Measurements from ENCODE around the gene NEDD4L. TPM values are rescaled to one million over a fixed set of nuclear protein-coding genes. Genes with fewer than 3 reads are reported as not detected.

The NEDD4L gene
- total and polyA plus RNA-seq, 10 of the 15 experiments (the other 5 are each of a cell fraction or from before 2014, with no cell fraction given): 7.4 to 24.0 (median 17.7) TPM

DNA sequence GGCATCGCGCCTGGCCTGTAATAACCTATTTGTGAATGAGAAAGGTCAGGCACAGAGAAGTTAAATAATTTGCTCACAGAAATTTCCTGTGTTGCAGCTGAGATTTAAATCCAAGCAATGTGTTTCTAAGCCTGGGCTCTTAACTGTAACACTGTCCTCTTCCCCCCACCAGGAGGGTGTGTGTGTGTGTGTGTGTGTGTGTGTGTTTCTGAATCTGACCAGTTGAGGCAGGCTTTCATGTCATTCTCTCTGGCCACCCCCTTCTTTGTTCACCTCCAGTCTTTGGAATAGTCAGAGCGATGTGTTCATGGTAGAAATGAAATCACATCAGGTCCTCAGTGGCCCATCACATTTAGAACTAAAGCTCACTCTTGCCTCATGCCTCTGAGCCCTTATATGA lies 81.2 kb downstream of the NEDD4L start:
- TF ChIP-seq TARDBP (IDR thresholded peaks at IDR 0.05; ENCODE audit: borderline replicate concordance) (no peak), CEBPZ (IDR thresholded peaks at IDR 0.05; ENCODE audit: low read depth, low read length) (no peak)
- Histone ChIP-seq H3K27me3 (replicated peaks in 1 of 2; ENCODE audit: control insufficient read depth in 2 of 2, insufficient read depth in 2 of 2, low read length in 1 of 2) (no peaks in the 10 kb centered on the region), H3K9ac (ENCODE audit: control insufficient read depth, insufficient read depth, low read length) (no peak overlapping the region), H3K27ac (ENCODE audit: control insufficient read depth, insufficient read depth) (no peak overlapping the region), H3K4me2 (ENCODE audit: control insufficient read depth, insufficient read depth) (no peak overlapping the region), H3K4me1 (ENCODE audit: control insufficient read depth, insufficient read depth, low read length) (no peaks in the 10 kb centered on the region), H3K4me3 (no peak overlapping the region), H4K20me1 (ENCODE audit: control insufficient read depth, insufficient read depth) (no peaks in the 10 kb centered on the region), H3K36me3 (ENCODE audit: control insufficient read depth in 2 of 2, insufficient read depth in 2 of 2, low read length in 1 of 2) (no peaks in the 10 kb centered on the region), H2AFZ (ENCODE audit: control insufficient read depth, low read depth, low read length) (no peak overlapping the region), H3K79me2 (ENCODE audit: control insufficient read depth, insufficient read depth, low read length) (no peaks in the 10 kb centered on the region), H3K9me3 (replicated peaks; ENCODE audit: control insufficient read depth, insufficient read depth, low read length) (no peaks in the 10 kb centered on the region; the same call in 2 of the 3 replicates)
- in situ Hi-C loops (cut with MboI) (loop anchor here (10.0 kb wide), 1 partner anchor 240 kb away; no protein-coding TSS in a partner anchor), intact Hi-C loops (cut with micrococcal nuclease; ENCODE audit: unreplicated experiment) (no loop called here)
- ChIA-PET POLR2A (no interaction called here), RAD21 (ENCODE audit: unreplicated experiment) (interaction anchor here (0.8 to 2.0 kb wide), 5 partner anchors 11 to 166 kb away, joined by 3 to 11 read pairs (median 4); partner anchors contain the start of gene NEDD4L), CTCF (interaction anchor here (0.9 to 6.1 kb wide), 7 partner anchors 9 to 166 kb away, joined by 3 to 117 read pairs (median 8); partner anchors contain the start of gene NEDD4L), SMC1A (ENCODE audit: uncharacterized antibody, unreplicated experiment) (interaction anchor here (1.3 to 2.3 kb wide), 5 partner anchors 10 to 243 kb away, joined by 4 to 12 read pairs (median 4); partner anchors contain the start of gene NEDD4L)
- ATAC-seq (0 out of 3 replicates have a peak, but pooled peaks have one; percentile 25), DNase-seq (ENCODE audit: low read depth, low spot score) (no peak), FAIRE-seq (no peak)
- 91% methylated on average over 3 of the region's 3 CpGs for WGBS (ENCODE audit: insufficient coverage, insufficient replicate concordance, low lambda C conversion rate, missing lambda C conversion rate)
- no TSS peak for BruUV-seq (replicated peaks)
